H54 (cell line): ENCODE measurements around the gene PZP.
"Not testable (repeated sequence)": the region's sequence is repeated elsewhere in the genome, so short reads cannot be mapped to it uniquely, and the experiment has no call there.

Experiments
- DNase-seq: peaks from one replicate; pipeline ENCODE4 v3.0.0; 2011; ENCODE audit warnings: low spot score, mixed read lengths; ENCODE audit not compliant: insufficient read length
- FAIRE-seq: peaks from 3 replicates; lab custom pipeline; 2011; peaks lifted over from hg19 to GRCh38; lab: Jason Lieb, UNC
- POLR2A ChIP-seq: IDR thresholded peaks from 2 replicates; pipeline ENCODE4 v1.6.1; 2011; ENCODE audit warnings: low read depth, mild to moderate bottlenecking, low read length

Gene PZP

GRCh38 chr12:9227950-9228349 lies 19.8 kb upstream of the PZP start:
- no peak for DNase-seq
- FAIRE-seq: no peak
- TF ChIP-seq POLR2A: no peak

- FAIRE-seq: no peak
- no peak for DNase-seq
- TF ChIP-seq POLR2A: no peak
Observed at GRCh38 chr12:9223830-9224229, 15.6 kb upstream of the PZP start.

DNA sequence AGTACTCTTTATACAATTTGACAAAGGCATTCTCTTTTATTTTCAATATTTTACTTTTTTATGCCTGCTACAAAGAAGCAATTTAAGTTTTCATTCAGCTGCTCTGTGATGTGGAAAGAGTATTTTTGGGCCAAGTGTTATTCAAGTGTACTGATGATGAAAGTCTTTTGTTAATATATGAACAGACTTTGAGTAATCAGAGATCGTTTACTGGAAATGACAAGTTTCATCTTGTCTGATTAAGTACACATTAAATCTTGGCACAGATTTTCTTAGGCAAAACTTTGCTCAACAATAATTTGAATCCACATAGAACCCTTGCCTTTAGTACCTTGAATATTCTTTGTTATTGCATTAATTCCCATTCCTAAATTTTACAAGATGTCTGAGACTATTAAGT lies 13.3 kb upstream of the PZP start:
- TF ChIP-seq POLR2A: no peak
- FAIRE-seq (no peak), DNase-seq (no peak)

GRCh38 chr12:9221011-9221410 lies 12.8 kb upstream of the PZP start:
- not testable (repeated sequence) for DNase-seq, FAIRE-seq

DNA sequence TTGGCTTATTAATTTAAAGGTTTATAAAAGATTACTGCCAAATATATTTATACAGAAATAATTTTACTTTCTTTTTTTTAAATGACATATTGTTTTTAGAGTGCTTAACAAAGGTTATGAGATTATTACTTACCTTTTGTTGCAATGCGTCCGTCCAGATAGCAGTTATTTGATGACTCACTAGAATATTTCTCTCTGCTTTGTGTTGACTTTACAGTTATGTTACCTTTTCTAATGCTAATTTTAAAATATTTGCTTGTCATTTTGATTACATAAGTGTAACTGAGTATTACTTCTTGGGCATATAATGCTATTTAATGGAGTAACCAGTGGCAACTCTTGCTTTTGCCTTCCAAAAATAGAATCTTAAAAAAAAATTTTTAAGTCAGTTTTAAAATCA lies 6.3 kb upstream of the PZP start:
- FAIRE-seq: no peak

GRCh38 chr12:9211687-9212086 lies 3.5 kb upstream of the PZP start:
- no peak for TF ChIP-seq POLR2A
- DNase-seq (no peak), FAIRE-seq (no peak)

More for the DNA sequence above, 6.3 kb upstream of the PZP start:
- no peak for TF ChIP-seq POLR2A
- no peak for DNase-seq

GRCh38 chr12:9204380-9204779 lies 3.8 kb downstream of the PZP start:
- DNase-seq (no peak), FAIRE-seq (no peak)
- TF ChIP-seq POLR2A: no peak

DNA sequence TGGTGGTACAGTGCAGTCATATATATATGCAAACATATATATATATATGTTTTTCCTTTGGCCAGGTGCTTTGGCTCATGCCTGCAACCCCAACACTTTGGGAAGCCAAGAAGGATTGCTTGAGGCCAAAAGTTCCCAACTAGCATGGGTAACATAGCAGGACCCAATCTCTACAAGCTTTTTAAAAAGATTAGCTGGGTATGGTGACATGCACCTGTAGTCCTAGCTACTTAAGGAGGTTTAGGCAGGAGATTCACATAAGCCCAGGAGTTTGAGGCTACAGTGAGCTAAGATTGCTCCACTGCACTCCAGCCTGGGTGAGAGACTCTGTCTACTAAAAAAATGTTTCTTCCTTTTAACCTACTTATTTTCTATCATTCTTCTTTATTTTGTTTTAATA lies 10.2 kb downstream of the PZP start:
- DNase-seq: no peak
- no peak for FAIRE-seq
- no peak for TF ChIP-seq POLR2A

DNA sequence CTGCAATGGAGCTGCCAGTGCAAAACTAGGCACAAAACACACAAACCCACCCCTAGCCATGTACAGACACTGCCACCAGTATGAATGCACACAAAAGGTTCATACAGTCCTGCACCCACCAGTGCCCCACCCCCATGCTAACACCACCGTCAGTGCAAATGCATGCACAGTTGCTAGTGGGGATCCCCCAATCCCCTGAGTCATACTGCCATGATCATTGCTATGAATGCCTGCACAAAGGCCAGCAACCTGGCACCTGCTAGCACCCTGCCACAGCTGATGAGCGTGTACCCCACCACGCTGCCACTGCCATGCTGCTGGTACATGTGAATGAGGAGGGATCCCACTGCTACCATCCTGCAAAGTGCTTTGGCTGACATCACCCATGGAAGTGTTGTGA lies 23.9 kb downstream of the PZP start:
- FAIRE-seq: no peak
- no peak for TF ChIP-seq POLR2A
- DNase-seq: no peak

DNA sequence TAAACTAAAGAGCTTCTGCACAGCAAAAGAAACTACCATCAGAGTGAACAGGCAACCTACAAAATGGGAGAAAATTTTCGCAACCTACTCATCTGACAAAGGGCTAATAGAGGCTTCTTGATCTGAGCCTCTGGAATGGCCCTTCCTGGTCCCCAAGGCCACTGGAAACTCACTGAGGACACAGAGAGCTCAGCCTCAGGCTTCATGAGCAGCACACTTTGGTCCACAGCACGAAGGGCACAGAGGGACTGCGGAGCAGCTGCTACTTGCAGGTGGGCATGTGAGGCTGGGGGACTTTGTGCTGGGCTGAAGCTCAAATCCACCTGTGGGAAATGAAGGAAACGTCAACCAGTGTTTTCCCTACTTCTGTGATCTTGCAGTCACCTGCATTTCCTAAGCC lies 27.4 kb downstream of the PZP start:
- DNase-seq (no peak), FAIRE-seq (no peak)
- no peak for TF ChIP-seq POLR2A

GRCh38 chr12:9179781-9180180 lies 28.4 kb downstream of the PZP start:
- DNase-seq: no peak
- no peak for TF ChIP-seq POLR2A
- FAIRE-seq: no peak

DNA sequence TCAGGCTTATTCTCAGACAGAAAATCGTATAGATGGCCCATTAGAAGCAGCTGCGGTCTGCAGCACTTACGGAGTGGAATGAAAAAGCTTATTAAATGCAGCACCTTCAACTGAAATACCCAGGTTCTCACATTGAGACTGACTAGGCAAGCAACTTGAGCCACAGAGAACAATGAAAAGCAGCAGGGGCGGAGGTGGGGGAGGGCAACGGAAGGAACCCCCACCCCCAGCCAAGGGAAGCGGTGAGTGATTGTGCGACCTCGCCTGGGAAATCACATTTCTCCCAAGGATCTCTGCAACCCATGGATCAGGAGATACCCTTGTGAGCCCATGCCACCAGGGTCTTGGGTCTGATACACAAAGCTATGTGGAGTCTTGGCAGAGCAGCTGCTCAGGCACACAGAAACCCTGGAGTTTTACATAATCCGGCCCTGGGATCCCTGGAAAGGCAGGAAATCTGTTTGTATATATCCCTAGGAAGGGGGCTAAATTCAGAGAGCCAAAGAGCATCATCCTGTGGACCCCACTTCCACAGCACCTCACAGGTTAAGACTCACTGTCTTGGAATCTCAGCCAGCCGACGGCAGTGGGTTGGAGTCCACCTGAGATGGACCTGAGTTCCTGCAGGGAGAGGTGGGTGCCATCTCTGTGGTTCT lies 38.1 kb downstream of the PZP start:
- TF ChIP-seq POLR2A: no peak
- no peak for FAIRE-seq
- DNase-seq: no peak

DNA sequence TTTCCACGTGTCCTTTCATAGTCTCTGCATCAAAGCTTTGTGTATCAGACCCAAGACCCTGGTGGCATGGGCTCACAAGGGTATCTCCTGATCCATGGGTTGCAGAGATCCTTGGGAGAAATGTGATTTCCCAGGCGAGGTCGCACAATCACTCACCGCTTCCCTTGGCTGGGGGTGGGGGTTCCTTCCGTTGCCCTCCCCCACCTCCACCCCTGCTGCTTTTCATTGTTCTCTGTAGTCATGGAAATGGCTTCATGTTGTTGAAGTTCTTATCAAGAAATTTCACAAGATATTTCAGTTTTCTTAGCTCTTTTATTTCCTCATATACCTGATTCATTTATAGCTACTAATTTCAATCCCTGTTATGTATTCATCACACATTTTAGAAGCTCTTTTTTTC lies 40.9 kb downstream of the PZP start:
- DNase-seq, FAIRE-seq: not testable (repeated sequence)

- FAIRE-seq: no peak
- no peak for DNase-seq
- no peak for TF ChIP-seq POLR2A
Observed at GRCh38 chr12:9163392-9163791, 44.8 kb downstream of the PZP start.

DNA sequence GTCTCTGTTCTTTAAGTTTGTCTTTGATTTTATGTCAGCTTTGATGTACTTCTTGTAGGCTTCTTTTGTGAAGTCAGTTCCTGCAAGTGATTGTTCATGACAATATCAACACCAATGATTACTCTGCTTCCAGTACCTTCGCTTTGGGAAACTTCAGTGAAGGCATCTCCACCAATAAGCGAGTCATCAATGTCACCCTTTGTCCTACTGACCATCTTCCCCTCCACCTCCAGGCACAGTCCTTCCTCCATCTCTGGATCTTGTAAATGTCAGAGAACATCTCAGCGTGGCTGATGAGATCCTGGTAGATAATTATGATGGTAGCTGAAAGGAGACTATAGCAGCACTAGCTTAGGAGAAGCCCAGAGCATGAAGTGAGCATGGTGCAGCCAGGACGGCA lies 52.1 kb downstream of the PZP start:
- no peak for TF ChIP-seq POLR2A
- DNase-seq: no peak
- FAIRE-seq: no peak

DNA sequence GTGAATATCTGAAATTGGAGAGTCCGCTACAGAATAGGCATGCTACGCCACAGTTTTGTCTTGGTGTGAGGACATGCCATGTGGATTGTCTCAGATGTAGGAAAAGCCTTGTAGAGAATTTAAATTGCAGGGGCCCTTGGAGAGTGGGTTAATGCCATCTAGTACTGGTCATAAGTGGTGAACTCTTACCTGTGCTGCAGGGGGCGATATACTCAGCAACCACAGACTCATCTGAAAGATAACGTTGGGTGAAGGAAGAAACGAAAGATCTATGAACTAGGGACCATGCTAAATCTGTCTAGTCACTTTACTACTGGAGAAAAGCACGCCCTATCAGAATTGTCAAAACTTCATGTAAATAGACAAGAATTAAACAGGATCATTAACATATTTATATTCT lies 58.8 kb downstream of the PZP start:
- TF ChIP-seq POLR2A: no peak
- DNase-seq (no peak), FAIRE-seq (no peak)
